RPMI8226 (cell line): Measurements from ENCODE around the gene PLEKHG5.

ENCODE experiments used
- DNase-seq: peaks from one replicate; pipeline ENCODE4 v3.0.0-alpha.2; 2015

The PLEKHG5 gene

GRCh38 chr1:6475381-6476133, 15.9 kb downstream of the PLEKHG5 start:
- peak; percentile 81 for DNase-seq

GRCh38 chr1:6474815-6475282, 16.6 kb downstream of the PLEKHG5 start:
- no peak for DNase-seq

DNA sequence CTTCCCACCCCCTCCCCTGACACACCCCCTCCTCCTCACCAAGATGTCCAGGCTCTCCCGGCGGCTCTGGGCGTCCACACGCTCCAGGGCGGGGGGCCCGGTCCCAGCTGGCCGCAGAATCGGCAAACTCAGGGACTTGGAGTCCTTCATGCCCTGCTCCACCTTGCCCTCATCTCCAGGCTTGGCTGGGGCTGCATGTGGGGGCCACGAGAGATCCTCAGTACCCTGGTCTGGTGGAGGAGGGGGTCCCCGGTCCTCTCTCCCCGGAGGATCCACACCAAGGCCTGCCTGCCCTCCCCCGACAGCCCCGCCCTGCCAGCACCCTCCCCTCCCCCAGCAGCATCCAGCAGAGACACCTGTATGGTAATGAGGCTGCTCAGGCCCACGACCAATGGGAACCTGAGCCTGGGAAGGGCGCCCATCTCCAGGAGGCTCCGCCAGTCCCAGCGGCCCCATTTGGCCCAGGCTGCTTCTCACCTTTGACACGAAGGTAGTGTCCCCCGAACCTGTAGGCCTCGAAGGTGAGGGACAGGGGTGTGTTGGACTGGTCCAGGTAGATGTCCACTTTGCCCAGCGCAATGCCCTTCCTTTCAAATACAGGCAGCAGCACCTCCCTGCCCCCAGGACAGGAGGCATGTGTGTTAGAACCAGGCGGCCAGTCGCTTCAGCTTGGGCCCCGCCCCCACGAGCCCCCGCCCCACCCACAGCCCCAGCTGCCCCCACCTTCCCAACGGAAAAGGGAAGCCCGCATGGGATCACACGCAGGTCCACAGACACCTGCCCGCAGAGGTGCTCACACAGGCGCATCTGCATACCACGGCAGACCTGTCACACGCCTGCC, 17.3 kb downstream of the PLEKHG5 start:
- no peak for DNase-seq

- no peak for DNase-seq
Measured at GRCh38 chr1:6473156-6473555, 18.3 kb downstream of the PLEKHG5 start.

- DNase-seq, result no peak
Measured at GRCh38 chr1:6472391-6472790, 19.1 kb downstream of the PLEKHG5 start.

DNA sequence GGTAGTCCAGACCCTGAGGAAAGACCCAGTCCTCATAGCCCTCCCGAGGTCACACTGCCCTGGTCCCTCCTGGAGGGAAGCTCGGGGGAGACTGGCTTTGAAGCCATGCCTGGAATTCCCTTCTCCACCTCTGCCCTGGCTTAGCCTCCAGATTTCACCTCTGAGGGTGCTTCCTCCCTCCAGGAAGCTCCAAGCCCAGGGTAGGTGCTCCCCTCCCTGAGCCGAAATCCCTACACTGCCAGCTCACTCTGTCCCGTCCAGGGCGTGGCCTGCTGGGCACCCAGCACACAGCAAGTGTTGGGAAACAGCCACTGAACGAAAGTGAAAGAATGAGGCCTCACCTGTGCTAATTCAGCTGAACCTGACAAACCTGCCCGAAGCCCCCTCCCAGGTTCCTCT, 19.5 kb downstream of the PLEKHG5 start:
- DNase-seq, result peak; percentile 94

DNA sequence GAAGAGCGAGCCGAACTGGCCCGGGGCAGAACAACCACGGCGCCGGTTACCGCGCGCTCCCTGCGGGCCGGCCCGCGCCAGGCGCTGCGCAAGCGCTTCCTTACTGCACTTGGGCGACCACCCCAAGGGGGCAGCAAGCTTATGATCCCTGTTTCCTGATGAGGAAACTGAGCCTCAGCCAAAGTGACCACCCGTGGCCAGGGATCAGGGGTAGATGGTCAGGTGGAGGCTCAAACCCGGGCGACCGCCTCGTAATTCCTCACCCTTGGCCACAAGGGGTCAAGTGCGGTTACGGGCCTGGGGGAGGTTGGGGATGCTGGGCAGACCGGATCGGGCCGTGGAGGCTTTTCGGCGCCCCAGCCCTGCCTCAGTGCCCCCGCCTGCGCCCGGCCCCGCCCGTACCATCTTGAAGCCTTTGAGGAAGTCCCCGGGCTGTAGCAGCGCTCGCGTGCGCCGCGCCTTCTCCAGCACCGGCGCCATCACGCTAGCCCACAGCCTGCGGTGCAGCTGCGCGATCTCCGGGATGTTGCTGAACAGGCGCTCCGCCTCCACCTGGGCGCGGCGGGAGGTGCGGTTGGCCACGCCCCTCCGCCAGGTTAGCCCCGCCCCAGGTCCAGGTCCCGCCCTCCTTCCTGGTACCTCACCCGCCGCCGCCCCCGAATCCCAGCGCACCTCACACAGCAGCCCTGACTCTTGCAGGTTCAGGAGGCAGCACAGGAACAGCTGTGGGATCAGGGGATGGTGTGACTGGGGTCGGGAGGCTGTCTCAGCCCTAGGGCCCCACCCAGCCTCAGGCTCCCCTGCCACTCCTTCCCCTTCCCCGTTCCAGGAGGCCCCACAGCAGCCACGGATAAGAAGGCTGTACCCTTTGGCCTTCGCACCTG, 20.1 kb downstream of the PLEKHG5 start:
- no peak for DNase-seq

DNA sequence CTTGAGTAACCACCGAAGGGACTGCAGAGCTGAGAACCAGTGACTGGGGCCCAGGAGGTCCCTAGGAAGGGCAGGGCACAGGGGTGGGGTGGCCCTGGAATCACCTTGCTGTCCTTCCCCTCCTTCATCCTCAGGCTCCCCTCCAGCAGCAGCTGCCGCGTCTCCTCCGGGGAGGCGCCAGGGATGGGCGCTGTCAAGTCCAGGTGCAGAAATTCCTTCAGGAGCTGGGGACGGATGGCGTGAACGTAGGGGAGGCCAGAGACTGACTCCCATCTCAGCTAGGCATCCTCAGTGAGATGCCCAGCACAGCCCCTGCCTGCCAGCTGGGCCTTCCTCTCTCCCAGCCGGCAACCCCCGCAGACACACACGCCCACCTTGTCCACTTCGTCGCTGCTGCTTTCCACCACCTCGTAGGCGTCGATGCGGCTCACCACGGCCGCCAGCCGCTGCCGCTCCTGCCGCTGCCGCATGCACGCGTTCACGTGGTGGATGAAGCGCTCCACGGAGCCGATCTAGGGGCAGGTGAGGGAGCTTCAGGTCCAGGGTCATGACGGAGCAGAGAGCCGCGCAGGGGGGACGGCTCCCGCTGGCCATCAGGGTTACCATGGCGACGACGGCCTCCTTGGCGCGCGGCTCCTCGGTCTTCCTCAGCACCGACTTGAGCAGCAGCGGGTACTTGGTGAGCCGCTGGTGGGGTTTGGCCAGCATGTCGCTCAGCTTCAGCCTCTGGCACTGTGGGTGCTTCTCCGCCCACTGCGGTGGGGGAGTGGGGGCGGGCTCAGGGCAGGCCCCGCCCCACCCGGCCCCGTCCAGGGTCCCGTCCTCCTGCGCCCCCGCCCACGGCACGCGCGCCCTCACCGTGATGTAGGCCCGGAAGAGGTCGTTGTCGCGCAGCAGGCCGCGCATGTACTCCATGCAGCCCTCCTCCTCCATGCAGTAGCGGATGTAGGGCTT, 21.1 kb downstream of the PLEKHG5 start:
- no peak for DNase-seq

DNA sequence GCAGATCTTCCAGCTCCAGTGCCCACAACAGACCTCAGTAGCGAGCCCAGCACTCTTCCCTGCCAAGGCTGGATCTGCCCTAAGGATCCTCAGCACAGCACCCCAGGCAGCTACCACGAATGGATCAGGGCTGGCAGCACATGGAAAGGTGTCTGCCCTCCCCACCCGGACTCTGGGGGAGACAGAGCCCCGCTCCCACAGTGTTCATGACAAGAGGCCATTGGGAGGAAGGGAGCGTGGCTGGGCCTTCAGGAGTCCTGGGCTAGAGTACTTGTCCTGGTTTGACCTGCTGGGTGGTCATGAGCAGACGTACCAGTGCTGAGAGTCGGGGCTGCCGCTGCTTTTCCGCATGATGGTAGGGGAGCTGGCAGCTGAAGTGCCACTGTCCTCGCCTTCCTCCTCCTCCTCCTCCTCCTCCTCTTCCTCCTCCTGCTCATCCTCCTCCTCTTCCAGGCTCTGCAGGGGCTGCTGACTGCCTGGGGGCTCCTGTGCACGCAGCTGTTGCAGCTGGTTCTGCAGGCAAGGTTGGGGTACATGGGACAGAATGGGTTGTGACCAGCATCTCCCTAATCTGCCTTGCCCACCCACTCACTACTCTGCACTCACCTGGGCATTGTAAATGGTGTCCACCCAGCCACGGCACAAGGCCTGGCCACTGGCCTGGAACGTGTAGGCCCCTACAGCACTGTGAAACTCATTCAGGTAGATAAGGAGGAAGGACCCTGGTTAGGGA, 22.6 kb downstream of the PLEKHG5 start:
- DNase-seq, result no peak

DNA sequence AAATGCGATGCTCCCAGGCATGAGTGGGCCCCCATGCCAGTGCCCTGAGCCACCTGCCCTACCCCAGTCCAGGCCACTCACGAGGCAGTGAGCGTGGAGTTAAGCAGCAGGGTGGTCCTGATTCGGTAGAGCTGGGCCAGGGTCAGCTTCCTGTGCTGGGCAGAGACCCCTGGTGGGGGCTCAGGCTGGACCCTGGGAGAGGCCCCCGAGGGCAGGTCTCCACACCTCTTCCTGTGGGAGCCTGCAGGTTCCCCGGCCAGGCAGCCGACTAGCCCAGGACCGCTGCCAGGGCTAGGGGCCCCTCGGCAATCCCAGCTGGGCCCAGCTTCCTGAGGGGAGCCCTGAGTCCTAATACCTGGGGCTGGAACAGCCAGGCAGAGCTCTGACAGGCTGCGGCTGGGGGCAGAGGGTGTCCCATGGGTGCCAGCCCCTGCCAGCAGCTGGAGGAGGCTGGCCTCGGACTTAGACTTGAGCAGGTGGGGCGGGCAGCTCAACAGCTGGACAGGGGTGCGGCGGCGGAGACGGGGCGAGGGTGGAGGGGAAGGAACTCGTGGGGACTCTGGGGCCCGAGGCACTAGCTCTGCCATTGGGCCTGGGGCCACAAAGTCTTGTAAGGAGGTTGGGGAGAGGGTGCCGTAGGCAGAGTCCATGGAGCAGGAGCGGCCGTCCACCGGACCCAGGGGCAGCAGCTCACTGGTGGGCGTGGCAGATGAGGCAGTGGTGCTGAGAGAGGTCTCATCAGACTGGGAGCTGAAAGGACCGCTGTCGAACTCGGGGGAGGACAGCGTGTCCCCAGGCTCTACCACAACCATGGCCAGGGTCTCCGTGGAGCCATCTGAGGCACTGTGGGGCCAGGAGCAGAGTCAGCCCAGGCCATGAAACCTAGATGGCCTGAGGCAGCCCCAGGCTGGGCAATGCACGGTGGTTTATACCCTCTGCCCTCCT, 23.5 kb downstream of the PLEKHG5 start:
- DNase-seq, result no peak

DNA sequence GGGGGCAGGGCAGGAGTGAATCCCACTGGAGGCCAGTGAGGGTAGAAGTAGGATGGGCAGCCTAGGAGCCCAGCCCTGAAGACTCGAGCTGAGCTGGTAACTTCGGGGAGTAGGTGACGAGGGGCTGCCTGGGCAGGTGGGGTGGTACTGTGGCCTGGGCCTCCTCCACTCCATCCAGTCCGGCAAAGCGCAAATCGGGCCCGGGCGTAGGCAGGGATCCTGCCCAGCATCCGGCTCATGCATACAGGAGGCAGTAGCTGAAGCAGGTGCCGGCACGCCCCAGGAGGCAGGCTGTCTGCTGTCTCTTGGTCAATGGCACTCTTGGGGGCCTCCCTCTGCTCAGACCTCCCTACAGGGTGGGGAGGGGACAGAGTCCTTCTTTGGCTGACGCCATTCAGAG, 24.2 kb downstream of the PLEKHG5 start:
- no peak for DNase-seq

DNA sequence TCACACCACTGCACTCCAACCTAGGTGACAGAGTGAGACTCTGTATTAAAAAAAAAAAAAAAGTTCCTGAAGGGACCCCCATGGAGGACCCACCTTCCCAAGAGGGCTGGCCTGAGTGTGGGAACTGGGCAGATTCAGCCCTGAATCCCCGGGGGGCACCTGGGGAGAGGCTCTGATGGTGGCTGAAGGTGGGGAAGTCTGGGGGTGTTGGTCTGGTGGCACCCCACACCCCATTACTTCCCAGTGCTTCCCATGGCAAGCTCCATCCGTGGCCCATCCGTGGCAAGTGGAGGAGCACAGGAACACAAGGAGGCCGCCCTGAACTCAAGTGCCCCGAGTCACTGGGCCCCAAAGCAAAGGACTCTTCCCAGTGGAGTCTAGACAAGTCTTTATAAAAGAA, 24.7 kb downstream of the PLEKHG5 start:
- DNase-seq, result no peak

DNA sequence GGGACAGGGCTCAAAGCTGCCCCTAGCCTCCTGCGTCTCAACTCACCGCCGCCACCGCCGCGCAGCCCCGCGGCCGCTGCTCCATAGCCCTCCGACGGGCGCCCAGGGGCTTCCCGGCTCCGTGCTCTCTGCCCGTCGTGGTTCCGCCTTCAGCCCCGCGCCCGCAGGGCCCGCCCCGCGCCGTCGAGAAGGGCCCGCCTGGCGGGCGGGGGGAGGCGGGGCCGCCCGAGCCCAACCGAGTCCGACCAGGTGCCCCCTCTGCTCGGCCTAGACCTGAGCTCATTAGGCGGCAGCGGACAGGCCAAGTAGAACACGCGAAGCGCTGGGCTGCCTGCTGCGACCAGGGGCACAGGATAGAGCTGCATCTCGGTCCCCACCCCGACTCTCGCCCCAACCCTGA, 25.4 kb downstream of the PLEKHG5 start, which contains the start of gene TNFRSF25:
Gene TNFRSF25, minus strand, starts transcription at position 151 of the 400 bp plus-strand sequence. Its CDS starts 66 bp downstream, at position 85.
- peak; percentile 55 for DNase-seq

DNA sequence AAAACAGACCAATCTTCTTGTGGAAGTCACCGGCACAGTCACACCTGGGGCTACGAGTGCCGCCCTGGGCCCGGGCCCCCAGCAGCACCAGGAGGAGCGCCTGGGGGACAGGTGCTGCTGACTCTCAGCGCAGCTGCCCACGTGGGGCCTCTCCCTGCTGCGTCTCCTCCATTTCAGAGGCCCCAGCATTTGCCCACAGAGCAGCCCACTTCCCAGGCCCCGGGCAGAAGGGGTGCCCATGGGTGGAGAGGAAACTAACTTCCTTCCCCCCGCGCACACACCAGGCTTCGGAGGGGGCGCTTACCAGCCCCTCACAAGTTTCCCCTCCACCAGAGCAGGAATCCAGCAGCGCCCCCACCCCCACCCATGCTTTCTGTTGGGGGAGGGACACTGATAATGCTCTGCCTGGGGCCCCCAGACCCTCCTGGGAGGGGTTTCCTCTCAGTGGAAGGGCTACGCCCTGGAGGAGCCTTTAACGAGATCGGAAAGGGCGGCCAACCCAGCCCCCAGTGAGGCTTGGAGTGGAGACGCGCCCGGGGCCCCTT, 25.9 kb downstream of the PLEKHG5 start:
- peak; percentile 56 for DNase-seq

- DNase-seq, result no peak
Measured at GRCh38 chr1:6464915-6465314, 26.6 kb downstream of the PLEKHG5 start.

DNA sequence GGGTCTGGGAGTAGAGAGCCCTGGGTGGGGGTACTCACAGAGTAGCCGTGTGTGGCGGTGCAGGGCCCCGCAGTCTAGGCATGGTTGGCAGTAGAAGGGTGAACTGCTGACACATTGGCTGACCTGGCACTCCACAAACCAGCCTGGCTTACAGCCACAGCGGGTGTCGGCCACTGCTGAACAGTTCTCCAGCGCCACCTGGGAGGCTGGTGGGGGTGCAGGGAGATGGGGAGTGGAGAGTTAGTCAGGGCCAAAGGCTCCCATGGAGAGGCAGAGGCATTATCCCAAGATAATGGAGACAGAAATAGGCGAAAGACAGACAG, 27.0 kb downstream of the PLEKHG5 start:
- peak; percentile 94 for DNase-seq

GRCh38 chr1:6463120-6463412, 28.4 kb downstream of the PLEKHG5 start:
- no peak for DNase-seq

GRCh38 chr1:6462412-6463119, 28.9 kb downstream of the PLEKHG5 start:
- no peak for DNase-seq
